WTC11 (cell line): ENCODE measurements around the gene GRN. TPM values are rescaled to one million over a fixed set of nuclear protein-coding genes. Genes with fewer than 3 reads are reported as not detected.

Experiments used
- ATAC-seq: fragments of 200-7000 bp; cut with Tn5 transposase; 2 replicates; pipeline ENCODE4 v1.10.0; 2021; ENCODE audit warnings: mild to moderate bottlenecking, moderate library complexity
- CTCF ChIA-PET: fragments of 300-600 bp; sonication (Branson Sonifier 250); formaldehyde crosslinking; loops from one replicate; lab custom pipeline; 2021; ENCODE audit warnings: antibody characterized with exemption; lab: Charles Lee
- POLR2A ChIA-PET: fragments of 350-600 bp; sonication (Branson Sonifier 250); formaldehyde crosslinking; loops from one replicate; lab custom pipeline; 2021; ENCODE audit warnings: antibody characterized with exemption; lab: Charles Lee
- DNase-seq: peaks from one replicate; pipeline ENCODE4 v3.0.0; 2021; ENCODE audit warnings: low spot score
- H3K27ac Mint-ChIP-seq: 2 replicates; pipeline ENCODE4 v1.8.0; 2021; ENCODE audit warnings: mixed read lengths
- H3K27me3 Mint-ChIP-seq: 2 replicates; pipeline ENCODE4 v1.8.0; 2021; ENCODE audit warnings: low read depth, mild to moderate bottlenecking, moderate library complexity, mixed read lengths
- H3K36me3 Mint-ChIP-seq: 2 replicates; pipeline ENCODE4 v1.8.0; 2021; ENCODE audit warnings: mixed read lengths
- H3K4me1 Mint-ChIP-seq: 2 replicates; pipeline ENCODE4 v1.8.0; 2022; ENCODE audit warnings: mixed read lengths
- H3K4me3 Mint-ChIP-seq: 2 replicates; pipeline ENCODE4 v1.8.0; 2021; ENCODE audit warnings: mild to moderate bottlenecking, moderate library complexity, mixed read lengths
- H3K9me3 Mint-ChIP-seq: 2 replicates; pipeline ENCODE4 v1.8.0; 2021; ENCODE audit warnings: mixed read lengths
- AFF4 ChIP-seq: sonication (generic); formaldehyde crosslinking; IDR thresholded peaks from 2 replicates; pipeline ENCODE4 v1.8.1; 2023; ENCODE audit warnings: mild to moderate bottlenecking, missing genetic modification reagents, borderline replicate concordance
- ATF2 ChIP-seq: sonication (generic); formaldehyde crosslinking; IDR thresholded peaks from 2 replicates; pipeline ENCODE4 v1.8.1; 2022; ENCODE audit warnings: low read depth, missing genetic modification reagents, borderline replicate concordance
- ATF6 ChIP-seq: sonication (generic); formaldehyde crosslinking; IDR thresholded peaks from 2 replicates; pipeline ENCODE4 v1.8.1; 2023; ENCODE audit warnings: mild to moderate bottlenecking, missing genetic modification reagents
- E2F1 ChIP-seq: sonication (generic); formaldehyde crosslinking; IDR thresholded peaks from 2 replicates; pipeline ENCODE4 v1.8.0; 2022; ENCODE audit warnings: mild to moderate bottlenecking, missing genetic modification reagents
- E2F5 ChIP-seq: sonication (generic); formaldehyde crosslinking; IDR thresholded peaks from 2 replicates; pipeline ENCODE4 v1.8.1; 2022; ENCODE audit warnings: mild to moderate bottlenecking, moderate library complexity, missing genetic modification reagents
- ELF4 ChIP-seq: sonication (generic); formaldehyde crosslinking; IDR thresholded peaks from 2 replicates; pipeline ENCODE4 v1.8.1; 2022; ENCODE audit warnings: low read depth, mild to moderate bottlenecking, moderate library complexity, missing genetic modification reagents
- ETV6 ChIP-seq: sonication (generic); formaldehyde crosslinking; IDR thresholded peaks from 2 replicates; pipeline ENCODE4 v1.8.1; 2022; ENCODE audit warnings: mild to moderate bottlenecking, missing genetic modification reagents
- FOXK1 ChIP-seq: sonication (generic); formaldehyde crosslinking; IDR thresholded peaks from 2 replicates; pipeline ENCODE4 v1.8.0; 2022; ENCODE audit warnings: mild to moderate bottlenecking, moderate library complexity, missing genetic modification reagents
- GABPB1 ChIP-seq: sonication (generic); formaldehyde crosslinking; IDR thresholded peaks from 2 replicates; pipeline ENCODE4 v1.8.1; 2023; ENCODE audit warnings: mild to moderate bottlenecking, missing genetic modification reagents
- KAT7 ChIP-seq: sonication (generic); formaldehyde crosslinking; IDR thresholded peaks from 2 replicates; pipeline ENCODE4 v1.8.1; 2023; ENCODE audit warnings: missing genetic modification reagents, mild to moderate bottlenecking, borderline replicate concordance
- NFATC4 ChIP-seq: fragments of 250-450 bp; sonication (Bioruptor Pico); IDR thresholded peaks from 2 replicates; pipeline ENCODE4 v1.9.0; 2021; ENCODE audit warnings: mild to moderate bottlenecking
- NFE2L1 ChIP-seq: sonication (generic); formaldehyde crosslinking; IDR thresholded peaks from 2 replicates; pipeline ENCODE4 v1.8.1; 2023; ENCODE audit warnings: missing genetic modification reagents
- NFYB ChIP-seq: sonication (generic); formaldehyde crosslinking; conservative IDR thresholded peaks from 2 replicates; pipeline ENCODE4 v1.8.0; 2022; ENCODE audit warnings: low read depth, missing genetic modification reagents
- NR1H2 ChIP-seq: sonication (generic); formaldehyde crosslinking; IDR thresholded peaks from 2 replicates; pipeline ENCODE4 v1.9.0; 2021; ENCODE audit warnings: mild to moderate bottlenecking, moderate library complexity, missing genetic modification reagents
- RORB ChIP-seq: fragments of 250-450 bp; sonication (Bioruptor Pico); IDR thresholded peaks from 2 replicates; pipeline ENCODE4 v1.9.0; 2021; ENCODE audit warnings: mild to moderate bottlenecking
- SMAD3 ChIP-seq: sonication (generic); formaldehyde crosslinking; IDR thresholded peaks from 2 replicates; pipeline ENCODE4 v1.8.0; 2022; ENCODE audit warnings: missing genetic modification reagents, mild to moderate bottlenecking, borderline replicate concordance
- SMAD4 ChIP-seq: sonication (generic); formaldehyde crosslinking; IDR thresholded peaks from 2 replicates; pipeline ENCODE4 v1.8.0; 2022; ENCODE audit warnings: mild to moderate bottlenecking, missing genetic modification reagents
- SP1 ChIP-seq: sonication (generic); formaldehyde crosslinking; conservative IDR thresholded peaks from 2 replicates; pipeline ENCODE4 v1.8.1; 2022; ENCODE audit warnings: missing genetic modification reagents
- USF2 ChIP-seq: sonication (generic); formaldehyde crosslinking; IDR thresholded peaks from 2 replicates; pipeline ENCODE4 v1.8.1; 2023; ENCODE audit warnings: mild to moderate bottlenecking, missing genetic modification reagents, moderate library complexity
- ZNF317 ChIP-seq: sonication (generic); formaldehyde crosslinking; IDR thresholded peaks from 2 replicates; pipeline ENCODE4 v1.8.1; 2023; ENCODE audit warnings: low read depth, mild to moderate bottlenecking, moderate library complexity, missing genetic modification reagents, borderline replicate concordance
- ZNF396 ChIP-seq: fragments of 250-450 bp; sonication (Bioruptor Pico); IDR thresholded peaks from 2 replicates; pipeline ENCODE4 v1.8.0; 2021; ENCODE audit warnings: mild to moderate bottlenecking, moderate library complexity, borderline replicate concordance
- ZNF425 ChIP-seq: fragments of 250-450 bp; sonication (Bioruptor Pico); conservative IDR thresholded peaks from 2 replicates; pipeline ENCODE4 v1.9.0; 2021; ENCODE audit warnings: mild to moderate bottlenecking
- total RNA-seq: library from RNA; stranded (reverse); gene quantifications from 3 replicates; pipeline ENCODE4 v1.2.3, GENCODE V29; 2021

GRN gene
- total RNA-seq, 1 experiment from 2014 or later = 177 TPM

GRCh38 chr17:44324092-44324570 lies 21.0 kb upstream of the GRN start (continued):
- TF ChIP-seq NR1H2 (CRISPR knock-in tag) = no peak
- no peak for TF ChIP-seq ZNF396 (CRISPR knock-in tag)
- TF ChIP-seq SMAD4 (CRISPR knock-in tag) = no peak
- TF ChIP-seq ZNF425 (CRISPR knock-in tag) = no peak
- TF ChIP-seq NFYB (CRISPR knock-in tag) = 0 out of 2 replicates have a peak, but pooled peaks have one; percentile 13
- TF ChIP-seq ZNF317 (CRISPR knock-in tag) = no peak
- TF ChIP-seq NFATC4 = no peak
- TF ChIP-seq NFE2L1 (CRISPR knock-in tag) = no peak
- no peak for TF ChIP-seq GABPB1 (CRISPR knock-in tag)
- TF ChIP-seq, all 79 proteins: peak for 3

GRCh38 chr17:44324571-44325275 lies 20.4 kb upstream of the GRN start, which contains the start of gene SLC25A39:
Gene SLC25A39, minus strand, starts transcription at chr17:44324823. Its CDS starts 1,261 bp downstream, at chr17:44323562.
- DNase-seq (peak; percentile 94), ATAC-seq (peak; percentile 71)
- Mint-ChIP-seq H3K36me3 (peaks cover 12% of the 10 kb centered on the region), H3K4me3 (peak within 1 kb of the TSS; percentile 86), H3K27me3 (peaks cover 8% of the 10 kb centered on the region), H3K4me1 (peaks cover 13% of the 10 kb centered on the region), H3K27ac (peak within 1 kb of the TSS; percentile 76), H3K9me3 (no peaks in the 10 kb centered on the region)
- POLR2A ChIA-PET = interaction anchor here (0.6 to 1.9 kb wide), 4 partner anchors 10 to 103 kb away, joined by 3 to 8 read pairs (median 4); partner anchors contain the start of gene RUNDC3A
- CTCF ChIA-PET = interaction anchor here (0.6 to 3.1 kb wide), 14 partner anchors 8 to 156 kb away, joined by 3 to 33 read pairs (median 6); partner anchors contain the start of genes GRN and RUNDC3A
- TF ChIP-seq SP1 (CRISPR knock-in tag) (peak; percentile 99), NFATC4 (no peak), USF2 (peak; percentile 81), ATF2 (CRISPR knock-in tag) (no peak), E2F5 (CRISPR knock-in tag) (0 out of 2 replicates have a peak, but pooled peaks have one; percentile 87), FOXK1 (CRISPR knock-in tag) (peak; percentile 39; the same call in 1 of the 2 replicates), ELF4 (CRISPR knock-in tag) (0 out of 2 replicates have a peak, but pooled peaks have one; percentile 64), RORB (no peak), SMAD3 (0 out of 2 replicates have a peak, but pooled peaks have one; percentile 2), AFF4 (CRISPR knock-in tag) (no peak), KAT7 (CRISPR knock-in tag) (peak; percentile 88; the same call in 1 of the 2 replicates), ETV6 (peak; percentile 46; the same call in 1 of the 2 replicates), E2F1 (CRISPR knock-in tag) (0 out of 2 replicates have a peak, but pooled peaks have one; percentile 49), ATF6 (CRISPR knock-in tag) (no peak)
